Measurements from ENCODE around the gene ALK.

Gene ALK

GRCh38 chr2:29517413-29517812 lies 404.0 kb downstream of the ALK start:
- TF ChIP-seq, protein P1, sequence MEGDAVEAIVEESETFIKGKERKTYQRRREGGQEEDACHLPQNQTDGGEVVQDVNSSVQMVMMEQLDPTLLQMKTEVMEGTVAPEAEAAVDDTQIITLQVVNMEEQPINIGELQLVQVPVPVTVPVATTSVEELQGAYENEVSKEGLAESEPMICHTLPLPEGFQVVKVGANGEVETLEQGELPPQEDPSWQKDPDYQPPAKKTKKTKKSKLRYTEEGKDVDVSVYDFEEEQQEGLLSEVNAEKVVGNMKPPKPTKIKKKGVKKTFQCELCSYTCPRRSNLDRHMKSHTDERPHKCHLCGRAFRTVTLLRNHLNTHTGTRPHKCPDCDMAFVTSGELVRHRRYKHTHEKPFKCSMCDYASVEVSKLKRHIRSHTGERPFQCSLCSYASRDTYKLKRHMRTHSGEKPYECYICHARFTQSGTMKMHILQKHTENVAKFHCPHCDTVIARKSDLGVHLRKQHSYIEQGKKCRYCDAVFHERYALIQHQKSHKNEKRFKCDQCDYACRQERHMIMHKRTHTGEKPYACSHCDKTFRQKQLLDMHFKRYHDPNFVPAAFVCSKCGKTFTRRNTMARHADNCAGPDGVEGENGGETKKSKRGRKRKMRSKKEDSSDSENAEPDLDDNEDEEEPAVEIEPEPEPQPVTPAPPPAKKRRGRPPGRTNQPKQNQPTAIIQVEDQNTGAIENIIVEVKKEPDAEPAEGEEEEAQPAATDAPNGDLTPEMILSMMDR (IDR thresholded peaks at IDR 0.05): no peak

DNA sequence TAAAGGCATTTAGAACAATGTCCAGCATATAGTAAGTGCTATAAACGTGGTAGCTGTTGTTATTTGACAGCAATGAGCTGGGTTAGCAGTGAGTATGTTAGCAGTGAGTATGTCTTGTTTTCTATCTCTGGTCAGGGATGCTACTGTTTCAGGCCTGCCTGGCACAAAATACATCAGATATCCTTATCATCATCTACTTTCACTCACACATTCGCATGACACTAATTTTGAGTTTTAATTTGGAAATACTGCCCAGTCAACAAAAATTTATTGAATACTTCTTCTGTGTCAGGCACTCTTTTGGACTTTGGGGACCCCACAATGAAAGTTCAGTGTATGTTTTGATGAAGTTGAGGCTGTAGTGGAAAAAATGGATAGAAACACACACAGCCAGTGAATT lies 404.6 kb downstream of the ALK start:
- TF ChIP-seq, protein P1 (IDR thresholded peaks at IDR 0.05): no peak

GRCh38 chr2:29509878-29510277 lies 411.5 kb downstream of the ALK start:
- TF ChIP-seq, protein P1 (IDR thresholded peaks at IDR 0.05): no peak

DNA sequence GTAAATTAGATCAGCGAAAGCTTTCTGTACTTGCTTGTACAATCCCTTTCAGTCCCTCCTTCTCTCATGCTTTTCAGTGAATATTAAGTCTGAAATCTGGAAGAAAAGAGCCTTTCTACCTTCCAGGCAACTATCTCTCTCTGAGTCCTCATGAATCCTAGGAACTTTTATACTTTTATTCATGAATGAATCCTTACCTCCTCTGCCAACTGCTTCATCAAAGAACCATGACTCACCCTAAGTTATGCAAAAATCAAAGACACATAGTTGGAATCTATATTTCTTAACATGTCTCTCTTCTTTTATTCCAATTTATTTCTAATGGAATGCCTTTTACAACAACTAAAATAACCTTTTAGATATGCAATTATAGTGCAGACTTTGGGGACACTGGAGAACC lies 412.0 kb downstream of the ALK start:
- TF ChIP-seq, protein P1 (IDR thresholded peaks at IDR 0.05): no peak

GRCh38 chr2:29504746-29505145 lies 416.6 kb downstream of the ALK start:
- TF ChIP-seq, protein P1 (IDR thresholded peaks at IDR 0.05): no peak

GRCh38 chr2:29502460-29502911 lies 418.9 kb downstream of the ALK start:
- TF ChIP-seq, protein P1 (IDR thresholded peaks at IDR 0.05): no peak

DNA sequence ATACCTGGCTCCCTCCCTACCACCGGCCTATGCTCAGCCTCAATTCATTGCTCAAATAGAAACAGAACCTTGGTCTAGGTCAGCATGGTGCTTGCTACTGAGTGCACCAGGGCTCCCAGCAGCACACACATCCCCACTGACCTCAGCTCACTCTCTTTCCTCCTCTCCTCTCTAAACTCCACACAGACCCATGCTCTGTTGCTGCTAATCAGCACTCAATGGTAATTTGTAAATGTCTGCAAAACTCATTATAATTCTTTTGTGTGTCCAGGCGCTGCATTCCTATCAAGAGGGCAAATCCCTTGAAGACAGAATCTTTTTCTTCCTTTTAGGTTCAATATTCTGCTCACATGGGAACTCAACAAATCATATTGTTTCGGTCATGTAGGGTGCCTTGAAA lies 424.0 kb downstream of the ALK start:
- TF ChIP-seq, protein P1 (IDR thresholded peaks at IDR 0.05): no peak

DNA sequence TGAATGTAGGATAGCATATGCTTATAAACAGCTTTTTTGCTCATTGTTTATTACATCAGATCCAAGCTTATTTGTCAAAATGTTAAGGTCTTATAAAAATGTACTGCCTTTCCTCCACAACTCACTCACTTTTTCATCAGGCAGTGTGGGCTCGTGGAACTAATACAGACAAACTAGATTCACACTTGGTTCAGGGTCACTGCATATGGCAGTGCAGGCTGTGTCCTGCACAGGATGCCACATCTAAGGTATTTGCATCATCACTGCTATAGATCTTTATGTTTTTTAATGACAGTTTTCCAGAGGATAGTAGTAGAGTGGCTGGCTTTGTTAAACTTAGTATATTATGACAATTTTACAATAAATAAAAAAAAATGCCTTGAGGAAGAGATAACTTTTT lies 425.2 kb downstream of the ALK start:
- TF ChIP-seq, protein P1 (IDR thresholded peaks at IDR 0.05): no peak

All from LNCAP (cell line).